Activated CD8-positive, alpha-beta memory T cell treated with anti-CD3 and anti-CD28 coated beads, Interleukin-2, amount 50 U/mL, for 24 hours (primary cell): Measurements from ENCODE around the gene NACC1.
A peak's percentile ranks its signal among the peaks of the same experiment; 100 is the strongest.

ENCODE experiments used
- DNase-seq: peaks from one replicate; pipeline ENCODE4 v3.0.0-alpha.2; 2020; ENCODE audit errors: extremely low read depth

NACC1 gene

GRCh38 chr19:13120817-13121216, 2.8 kb downstream of the NACC1 start:
- no peak for DNase-seq

- DNase-seq, result no peak
Observed at GRCh38 chr19:13121551-13122274, 3.6 kb downstream of the NACC1 start.

- DNase-seq, result no peak
Observed at GRCh38 chr19:13122275-13122878, 4.3 kb downstream of the NACC1 start.

GRCh38 chr19:13122980-13123957, 5.2 kb downstream of the NACC1 start:
- DNase-seq, result no peak

- DNase-seq, result no peak
Observed at GRCh38 chr19:13127051-13127450, 9.0 kb downstream of the NACC1 start.

- DNase-seq, result no peak
Observed at GRCh38 chr19:13127811-13128575, 9.9 kb downstream of the NACC1 start.

- DNase-seq, result no peak
Observed at GRCh38 chr19:13128583-13128982, 10.5 kb downstream of the NACC1 start.

GRCh38 chr19:13129384-13129783, 11.3 kb downstream of the NACC1 start:
- DNase-seq, result no peak

GRCh38 chr19:13130886-13131490, 12.9 kb downstream of the NACC1 start:
- DNase-seq, result no peak

- peak; percentile 61 for DNase-seq
Observed at GRCh38 chr19:13132471-13133180, 14.6 kb downstream of the NACC1 start.

- no peak for DNase-seq
Observed at GRCh38 chr19:13133241-13133870, 15.3 kb downstream of the NACC1 start.

- DNase-seq, result no peak
Observed at GRCh38 chr19:13134626-13135025, 16.6 kb downstream of the NACC1 start.

- DNase-seq, result no peak
Observed at GRCh38 chr19:13135068-13136062, 17.3 kb downstream of the NACC1 start.

- DNase-seq, result no peak
Observed at GRCh38 chr19:13137290-13137794, 19.3 kb downstream of the NACC1 start.

GRCh38 chr19:13138171-13138915, 20.3 kb downstream of the NACC1 start:
- no peak for DNase-seq

- DNase-seq, result no peak
Observed at GRCh38 chr19:13138916-13139198, 20.8 kb downstream of the NACC1 start.

- no peak for DNase-seq
Observed at GRCh38 chr19:13139633-13140311, 21.7 kb downstream of the NACC1 start.
